ENCODE measurements around the gene CA12. TPM values are rescaled to one million over a fixed set of nuclear protein-coding genes. Genes with fewer than 3 reads are reported as not detected.
"Not testable (repeated sequence)": the region's sequence is repeated elsewhere in the genome, so short reads cannot be mapped to it uniquely, and the experiment has no call there.

Gene CA12
- total RNA-seq, 2 experiments from 2014 or later: 0.20 TPM; not detected in 1

GRCh38 chr15:63354821-63355650 is 26.6 kb downstream of the CA12 start:
- Mint-ChIP-seq H3K27ac (no peak overlapping the region), H3K27me3 (peaks cover 21% of the 10 kb centered on the region), H3K9me3 (no peaks in the 10 kb centered on the region), H3K4me3 (no peak overlapping the region), H3K36me3 (ENCODE audit: low read depth) (no peaks in the 10 kb centered on the region), H3K4me1 (no peaks in the 10 kb centered on the region)
- ChIA-PET CTCF (no interaction called here), POLR2A (no interaction called here)
- no peak for DNase-seq

GRCh38 chr15:63353887-63354286 is 27.8 kb downstream of the CA12 start:
- Mint-ChIP-seq H3K9me3 (no peaks in the 10 kb centered on the region), H3K36me3 (ENCODE audit: low read depth) (no peaks in the 10 kb centered on the region), H3K4me3 (no peak overlapping the region), H3K4me1 (no peaks in the 10 kb centered on the region), H3K27me3 (peaks cover 14% of the 10 kb centered on the region), H3K27ac (no peak overlapping the region)
- CTCF ChIA-PET: no interaction called here
- no peak for DNase-seq
- POLR2A ChIA-PET: no interaction called here

GRCh38 chr15:63353261-63353660 is 28.4 kb downstream of the CA12 start:
- peaks cover 10% of the 10 kb centered on the region for H3K27me3 Mint-ChIP-seq
- no peak overlapping the region for H3K27ac Mint-ChIP-seq
- DNase-seq: no peak
- H3K36me3 Mint-ChIP-seq (ENCODE audit: low read depth): no peaks in the 10 kb centered on the region
- H3K9me3 Mint-ChIP-seq: no peaks in the 10 kb centered on the region
- POLR2A ChIA-PET: no interaction called here
- CTCF ChIA-PET: no interaction called here
- H3K4me1 Mint-ChIP-seq: no peaks in the 10 kb centered on the region
- no peak overlapping the region for H3K4me3 Mint-ChIP-seq

GRCh38 chr15:63352808-63353207 is 28.8 kb downstream of the CA12 start:
- no peak overlapping the region for H3K4me3 Mint-ChIP-seq
- no peaks in the 10 kb centered on the region for H3K9me3 Mint-ChIP-seq
- no peak overlapping the region for H3K27ac Mint-ChIP-seq
- H3K36me3 Mint-ChIP-seq (ENCODE audit: low read depth): no peaks in the 10 kb centered on the region
- DNase-seq: no peak
- ChIA-PET POLR2A (no interaction called here), CTCF (no interaction called here)
- peaks cover 8% of the 10 kb centered on the region for H3K27me3 Mint-ChIP-seq
- H3K4me1 Mint-ChIP-seq: no peaks in the 10 kb centered on the region

GRCh38 chr15:63351170-63351569 is 30.5 kb downstream of the CA12 start:
- ChIA-PET CTCF (no interaction called here), POLR2A (no interaction called here)
- H3K27ac Mint-ChIP-seq: no peak overlapping the region
- DNase-seq: no peak
- no peaks in the 10 kb centered on the region for H3K9me3 Mint-ChIP-seq
- H3K4me3 Mint-ChIP-seq: no peak overlapping the region
- peaks cover 6% of the 10 kb centered on the region for H3K27me3 Mint-ChIP-seq
- no peaks in the 10 kb centered on the region for H3K4me1 Mint-ChIP-seq
- no peaks in the 10 kb centered on the region for H3K36me3 Mint-ChIP-seq (ENCODE audit: low read depth)

GRCh38 chr15:63350178-63350621 is 31.4 kb downstream of the CA12 start:
- POLR2A ChIA-PET: no interaction called here
- Mint-ChIP-seq H3K4me3 (no peak overlapping the region), H3K4me1 (no peaks in the 10 kb centered on the region), H3K27ac (no peak overlapping the region), H3K27me3 (peaks cover 4% of the 10 kb centered on the region), H3K36me3 (ENCODE audit: low read depth) (no peaks in the 10 kb centered on the region), H3K9me3 (no peaks in the 10 kb centered on the region)
- DNase-seq: no peak
- CTCF ChIA-PET: no interaction called here

- Mint-ChIP-seq H3K27ac (no peak overlapping the region), H3K4me3 (no peak overlapping the region), H3K36me3 (ENCODE audit: low read depth) (no peaks in the 10 kb centered on the region), H3K4me1 (peaks cover 1% of the 10 kb centered on the region), H3K27me3 (peaks cover 6% of the 10 kb centered on the region), H3K9me3 (no peaks in the 10 kb centered on the region)
- no peak for DNase-seq
- POLR2A ChIA-PET: no interaction called here
- CTCF ChIA-PET: no interaction called here
Observed at GRCh38 chr15:63349621-63350020, 32.0 kb downstream of the CA12 start.

- H3K9me3 Mint-ChIP-seq: no peaks in the 10 kb centered on the region
- H3K27me3 Mint-ChIP-seq: peaks cover 6% of the 10 kb centered on the region
- ChIA-PET CTCF (no interaction called here), POLR2A (no interaction called here)
- H3K36me3 Mint-ChIP-seq (ENCODE audit: low read depth): no peaks in the 10 kb centered on the region
- no peak overlapping the region for H3K27ac Mint-ChIP-seq
- DNase-seq: no peak
- no peak overlapping the region for H3K4me3 Mint-ChIP-seq
- H3K4me1 Mint-ChIP-seq: peaks cover 1% of the 10 kb centered on the region
Observed at GRCh38 chr15:63349156-63349555, 32.5 kb downstream of the CA12 start.

- CTCF ChIA-PET: no interaction called here
- POLR2A ChIA-PET: no interaction called here
- Mint-ChIP-seq H3K36me3 (ENCODE audit: low read depth) (no peaks in the 10 kb centered on the region), H3K27me3 (peaks cover 10% of the 10 kb centered on the region), H3K4me3 (no peak overlapping the region), H3K4me1 (peaks cover 1% of the 10 kb centered on the region), H3K9me3 (no peaks in the 10 kb centered on the region), H3K27ac (no peak overlapping the region)
- DNase-seq: no peak
Observed at GRCh38 chr15:63348392-63348791, 33.3 kb downstream of the CA12 start.

- ChIA-PET CTCF (no interaction called here), POLR2A (no interaction called here)
- Mint-ChIP-seq H3K27me3 (peaks cover 11% of the 10 kb centered on the region), H3K27ac (no peak overlapping the region), H3K36me3 (ENCODE audit: low read depth) (no peaks in the 10 kb centered on the region), H3K9me3 (no peaks in the 10 kb centered on the region), H3K4me1 (peaks cover 1% of the 10 kb centered on the region), H3K4me3 (no peak overlapping the region)
- no peak for DNase-seq
Observed at GRCh38 chr15:63347074-63347857, 34.4 kb downstream of the CA12 start.

- DNase-seq: no peak
- Mint-ChIP-seq H3K4me1 (peaks cover 1% of the 10 kb centered on the region), H3K36me3 (ENCODE audit: low read depth) (no peaks in the 10 kb centered on the region), H3K9me3 (no peaks in the 10 kb centered on the region), H3K27me3 (peaks cover 9% of the 10 kb centered on the region), H3K4me3 (no peak overlapping the region), H3K27ac (no peak overlapping the region)
- CTCF ChIA-PET: no interaction called here
- POLR2A ChIA-PET: no interaction called here
Observed at GRCh38 chr15:63345391-63345752, 36.3 kb downstream of the CA12 start.

GRCh38 chr15:63344731-63345390 is 36.8 kb downstream of the CA12 start:
- peaks cover 1% of the 10 kb centered on the region for H3K4me1 Mint-ChIP-seq
- DNase-seq: no peak
- no peak overlapping the region for H3K4me3 Mint-ChIP-seq
- POLR2A ChIA-PET: no interaction called here
- no peaks in the 10 kb centered on the region for H3K36me3 Mint-ChIP-seq (ENCODE audit: low read depth)
- H3K27me3 Mint-ChIP-seq: peaks cover 11% of the 10 kb centered on the region
- no peak overlapping the region for H3K27ac Mint-ChIP-seq
- H3K9me3 Mint-ChIP-seq: no peaks in the 10 kb centered on the region
- CTCF ChIA-PET: no interaction called here

GRCh38 chr15:63342996-63343562 is 38.6 kb downstream of the CA12 start:
- H3K27me3 Mint-ChIP-seq: peaks cover 11% of the 10 kb centered on the region
- H3K9me3 Mint-ChIP-seq; H3K4me1 Mint-ChIP-seq; H3K4me3 Mint-ChIP-seq; DNase-seq; POLR2A ChIA-PET; H3K27ac Mint-ChIP-seq; CTCF ChIA-PET; H3K36me3 Mint-ChIP-seq (ENCODE audit: low read depth): not testable (repeated sequence)

Data from activated CD4-positive, alpha-beta memory T cell treated with anti-CD3 and anti-CD28 coated beads, Interleukin-2, amount 10 ng/mL, durations not matched to agents 7 days and 5 days (primary cell).